ENCODE data around the gene UROC1. TPM values are rescaled to one million over a fixed set of nuclear protein-coding genes. Genes with fewer than 3 reads are reported as not detected.

The UROC1 gene
- under 1 TPM in 1 of 2 donors, not detected in 1; 0.17 TPM for total RNA-seq

DNA sequence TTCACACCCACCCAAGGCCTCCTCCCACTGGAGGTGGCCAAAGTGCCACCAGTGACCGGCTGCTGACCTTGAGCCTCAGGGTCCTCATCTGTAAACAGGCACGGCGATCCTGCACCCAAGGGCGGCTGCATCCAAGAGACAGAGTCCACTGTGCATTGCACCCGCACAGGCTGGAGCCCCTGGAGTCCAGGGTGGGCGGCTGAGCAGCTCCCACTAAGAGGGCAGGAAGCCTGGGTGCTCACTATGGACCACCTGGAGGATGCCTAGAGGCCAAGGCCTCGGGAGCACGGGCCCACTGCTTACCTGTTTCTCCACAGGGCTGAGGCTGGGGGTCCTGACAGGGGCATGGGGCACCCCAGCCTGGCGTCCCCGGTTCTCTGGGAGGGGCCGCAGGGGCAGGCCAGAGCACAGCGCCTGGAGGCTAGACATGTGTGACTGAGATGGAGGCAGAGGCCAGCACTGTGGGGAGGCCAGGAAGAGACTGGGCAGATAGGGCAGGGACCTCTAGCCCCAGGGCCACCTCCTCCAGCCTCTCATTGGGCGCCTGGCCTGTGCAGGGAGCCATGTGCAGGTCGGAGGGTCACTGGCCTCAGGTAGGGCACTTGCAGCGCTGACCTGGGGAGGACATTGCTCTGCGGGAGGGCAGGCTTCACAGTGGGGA lies at the start of gene UROC1:
TSS of gene UROC1 (minus strand) at position 483 of the 661 bp plus-strand sequence. CDS start at position 429, 54 bp downstream.
- H3K36me3 ChIP-seq = no peaks in the 10 kb centered on the region
- 94% methylated on average over 11 of the region's 16 CpGs for WGBS
- H3K27me3 ChIP-seq (replicated peaks; ENCODE audit: insufficient read depth) = no peaks in the 10 kb centered on the region
- no peak within 1 kb of the TSS for H3K27ac ChIP-seq
- H3K9me3 ChIP-seq = no peaks in the 10 kb centered on the region
- H3K4me1 ChIP-seq (replicated peaks) = no peaks in the 10 kb centered on the region
- intact Hi-C loops (cut with DNase I) = no loop called here
- DNase-seq (ENCODE audit: low spot score) = no peak
- no peak within 1 kb of the TSS for H3K4me3 ChIP-seq
- TF ChIP-seq POLR2A (IDR thresholded peaks at IDR 0.05) = no peak
- no peak for TF ChIP-seq POLR2AphosphoS5 (IDR thresholded peaks at IDR 0.05)
- TF ChIP-seq, protein P1, sequence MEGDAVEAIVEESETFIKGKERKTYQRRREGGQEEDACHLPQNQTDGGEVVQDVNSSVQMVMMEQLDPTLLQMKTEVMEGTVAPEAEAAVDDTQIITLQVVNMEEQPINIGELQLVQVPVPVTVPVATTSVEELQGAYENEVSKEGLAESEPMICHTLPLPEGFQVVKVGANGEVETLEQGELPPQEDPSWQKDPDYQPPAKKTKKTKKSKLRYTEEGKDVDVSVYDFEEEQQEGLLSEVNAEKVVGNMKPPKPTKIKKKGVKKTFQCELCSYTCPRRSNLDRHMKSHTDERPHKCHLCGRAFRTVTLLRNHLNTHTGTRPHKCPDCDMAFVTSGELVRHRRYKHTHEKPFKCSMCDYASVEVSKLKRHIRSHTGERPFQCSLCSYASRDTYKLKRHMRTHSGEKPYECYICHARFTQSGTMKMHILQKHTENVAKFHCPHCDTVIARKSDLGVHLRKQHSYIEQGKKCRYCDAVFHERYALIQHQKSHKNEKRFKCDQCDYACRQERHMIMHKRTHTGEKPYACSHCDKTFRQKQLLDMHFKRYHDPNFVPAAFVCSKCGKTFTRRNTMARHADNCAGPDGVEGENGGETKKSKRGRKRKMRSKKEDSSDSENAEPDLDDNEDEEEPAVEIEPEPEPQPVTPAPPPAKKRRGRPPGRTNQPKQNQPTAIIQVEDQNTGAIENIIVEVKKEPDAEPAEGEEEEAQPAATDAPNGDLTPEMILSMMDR (IDR thresholded peaks at IDR 0.05) = no peak

DNA sequence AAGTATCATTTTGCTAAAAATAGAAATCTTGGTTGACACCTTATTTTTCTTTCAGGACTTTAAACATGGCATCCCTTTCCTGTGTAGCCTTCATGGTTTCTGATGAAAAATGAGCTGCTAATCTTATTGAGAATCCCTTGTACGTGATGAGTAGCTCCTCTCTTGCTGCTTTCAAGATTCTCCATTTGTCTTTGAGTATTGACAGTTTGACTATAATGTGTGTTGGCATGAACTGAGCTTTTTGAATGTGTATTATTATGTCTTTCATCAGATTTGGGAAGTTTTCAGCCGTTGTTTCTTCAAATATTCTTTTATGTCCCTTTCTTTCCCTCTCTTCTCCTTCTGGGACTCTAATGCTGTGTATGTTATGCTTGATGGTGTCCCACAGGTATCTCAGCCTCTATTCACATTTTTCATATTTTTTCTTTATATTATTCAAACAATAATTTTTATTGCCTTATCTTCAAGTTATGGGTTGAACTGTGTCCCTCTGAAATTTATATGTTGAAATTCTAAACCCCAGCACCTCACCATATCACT lies 45.2 kb upstream of the UROC1 start:
- WGBS = 93% methylated on average over 2 of the region's 2 CpGs
- TF ChIP-seq POLR2A (IDR thresholded peaks at IDR 0.05) (no peak), POLR2AphosphoS5 (IDR thresholded peaks at IDR 0.05) (no peak)
- intact Hi-C loops (cut with DNase I) = no loop called here
- Histone ChIP-seq H3K9me3 (no peaks in the 10 kb centered on the region), H3K4me3 (no peak overlapping the region), H3K27me3 (replicated peaks; ENCODE audit: insufficient read depth) (no peaks in the 10 kb centered on the region), H3K36me3 (no peaks in the 10 kb centered on the region), H3K4me1 (replicated peaks) (no peaks in the 10 kb centered on the region), H3K27ac (no peak overlapping the region)
- DNase-seq (ENCODE audit: low spot score) = no peak

DNA sequence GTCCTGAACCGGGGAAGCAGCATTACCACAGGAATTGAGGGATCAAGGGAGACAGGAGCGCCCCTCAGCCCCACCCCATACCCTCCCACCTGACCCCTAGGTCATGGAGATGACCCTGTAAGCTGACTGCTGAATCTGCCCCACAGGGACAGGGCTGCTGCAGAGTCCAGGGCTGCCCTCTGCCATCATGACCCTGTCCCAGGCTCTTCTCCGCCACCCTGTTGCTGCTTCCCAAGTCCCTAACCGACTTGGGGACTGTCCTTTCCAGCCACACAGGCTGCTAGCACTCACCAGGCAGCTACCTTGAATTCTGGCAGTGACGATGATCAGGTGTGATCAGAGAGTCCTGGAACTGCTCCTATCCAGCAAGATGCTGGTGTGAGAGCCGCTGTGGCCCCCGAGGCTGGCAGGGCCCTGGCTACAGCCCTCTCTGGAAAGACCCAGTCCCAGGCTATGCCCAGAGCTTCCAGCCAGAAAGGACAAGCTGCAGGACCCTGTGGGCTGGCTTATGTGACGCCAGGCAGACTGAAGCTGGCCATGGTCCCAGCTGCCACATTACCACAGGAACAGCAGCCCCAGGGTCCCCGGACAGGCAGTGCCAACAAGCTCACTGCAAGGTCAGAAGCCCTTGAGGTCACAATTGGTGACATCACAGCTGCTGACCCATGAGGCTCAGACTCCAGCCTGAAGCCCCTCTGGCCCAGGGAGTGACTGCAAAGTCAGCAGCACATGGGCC lies 40.9 kb upstream of the UROC1 start, which contains the start of gene C3orf22:
TSS of gene C3orf22 (minus strand) at position 597 of the 736 bp plus-strand sequence. CDS start 5,542 bp downstream, outside the sequence.
- WGBS = 79% methylated on average over 9 of the region's 9 CpGs
- no peak for DNase-seq (ENCODE audit: low spot score)
- H3K4me3 ChIP-seq = no peak within 1 kb of the TSS
- H3K4me1 ChIP-seq (replicated peaks) = no peaks in the 10 kb centered on the region
- TF ChIP-seq POLR2A (IDR thresholded peaks at IDR 0.05) (no peak), POLR2AphosphoS5 (IDR thresholded peaks at IDR 0.05) (no peak)
- TF ChIP-seq, protein P1 (IDR thresholded peaks at IDR 0.05) = no peak
- intact Hi-C loops (cut with DNase I) = no loop called here
- H3K27me3 ChIP-seq (replicated peaks; ENCODE audit: insufficient read depth) = no peaks in the 10 kb centered on the region
- no peaks in the 10 kb centered on the region for H3K36me3 ChIP-seq
- H3K9me3 ChIP-seq = no peaks in the 10 kb centered on the region
- no peak within 1 kb of the TSS for H3K27ac ChIP-seq

DNA sequence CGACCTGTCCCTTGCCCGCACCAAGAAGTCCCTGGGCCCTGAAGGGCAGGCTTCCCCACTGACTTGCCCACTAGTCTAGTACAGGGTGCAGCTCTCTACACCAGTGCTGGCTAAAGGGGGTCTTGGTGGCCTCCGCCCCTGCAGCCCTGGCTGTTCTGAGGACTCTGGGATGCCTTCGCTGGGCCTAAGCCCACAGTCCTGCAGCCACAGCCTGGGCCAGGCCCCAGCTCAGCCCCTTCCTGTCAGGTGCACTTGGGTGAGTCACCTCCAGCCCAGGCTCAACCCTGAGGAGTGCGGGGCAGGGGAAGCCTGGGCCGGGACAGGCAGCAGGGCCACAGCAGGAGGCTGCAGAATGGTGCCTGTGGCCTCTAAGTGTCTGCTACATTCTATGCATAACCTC lies 40.2 kb upstream of the UROC1 start:
- no peak overlapping the region for H3K27ac ChIP-seq
- intact Hi-C loops (cut with DNase I) = no loop called here
- no peak for DNase-seq (ENCODE audit: low spot score)
- TF ChIP-seq POLR2AphosphoS5 (IDR thresholded peaks at IDR 0.05) (no peak), POLR2A (IDR thresholded peaks at IDR 0.05) (no peak)
- TF ChIP-seq, protein P1 (IDR thresholded peaks at IDR 0.05) = no peak
- H3K36me3 ChIP-seq = no peaks in the 10 kb centered on the region
- no peak overlapping the region for H3K4me3 ChIP-seq
- no peaks in the 10 kb centered on the region for H3K4me1 ChIP-seq (replicated peaks)
- WGBS = 78% methylated on average over 5 of the region's 6 CpGs
- H3K27me3 ChIP-seq (replicated peaks; ENCODE audit: insufficient read depth) = no peaks in the 10 kb centered on the region
- H3K9me3 ChIP-seq = no peaks in the 10 kb centered on the region

DNA sequence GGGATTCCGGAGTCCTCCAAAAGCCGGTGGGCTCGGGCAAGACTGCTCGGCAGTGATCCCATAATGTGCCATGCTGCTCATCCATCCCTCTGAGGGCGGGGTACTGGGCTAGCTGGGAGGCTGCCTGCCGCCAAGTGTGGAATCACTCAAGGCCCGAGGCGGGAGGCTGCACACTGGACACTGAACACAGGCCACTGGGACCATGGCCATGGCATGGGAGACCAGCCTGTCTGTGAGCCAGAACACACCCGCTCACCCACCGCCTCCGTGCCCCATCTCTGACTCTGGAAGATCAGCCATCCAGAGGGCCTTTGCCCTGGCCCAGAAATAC lies 39.8 kb upstream of the UROC1 start:
- intact Hi-C loops (cut with DNase I) = no loop called here
- Histone ChIP-seq H3K4me1 (replicated peaks) (no peaks in the 10 kb centered on the region), H3K36me3 (no peaks in the 10 kb centered on the region), H3K27ac (no peak overlapping the region), H3K9me3 (no peaks in the 10 kb centered on the region), H3K27me3 (replicated peaks; ENCODE audit: insufficient read depth) (no peaks in the 10 kb centered on the region), H3K4me3 (no peak overlapping the region)
- no peak for DNase-seq (ENCODE audit: low spot score)
- WGBS = 93% methylated on average over 11 of the region's 11 CpGs
- TF ChIP-seq, protein P1 (IDR thresholded peaks at IDR 0.05) = no peak
- TF ChIP-seq POLR2AphosphoS5 (IDR thresholded peaks at IDR 0.05) (no peak), POLR2A (IDR thresholded peaks at IDR 0.05) (no peak)

All from prostate gland (tissue), 2 donors.